Sigmoid colon (tissue), 7 donors: ENCODE measurements around the gene UGT3A1. TPM values are rescaled to one million over a fixed set of nuclear protein-coding genes. Genes with fewer than 3 reads are reported as not detected.
"Not testable (repeated sequence)": the region's sequence is repeated elsewhere in the genome, so short reads cannot be mapped to it uniquely, and the experiment has no call there.

Source experiments
- DNase-seq: peaks from one replicate; pipeline ENCODE4 v3.0.0-alpha.2; 2019
- H3K27ac ChIP-seq, 4 donors: fragments of 200-600 bp; sonication (generic); one replicate each; pipeline ENCODE4 v1.5.1; 2016 to 2019; ENCODE audit warnings: mild to moderate bottlenecking in 1 of 4
- H3K27me3 ChIP-seq, 3 donors: fragments of 200-600 bp; sonication (generic); one replicate each; pipeline ENCODE4 v1.5.1; 2019; ENCODE audit warnings: mild to moderate bottlenecking in 1 of 3
- H3K36me3 ChIP-seq, 4 donors: fragments of 200-600 bp; sonication (generic); one replicate each; pipeline ENCODE4 v1.5.1; 2016 to 2019
- H3K4me1 ChIP-seq, 4 donors: fragments of 200-600 bp; sonication (generic); one replicate each; pipeline ENCODE4 v1.5.1; 2017 to 2019
- H3K4me3 ChIP-seq, 4 donors: fragments of 200-600 bp; sonication (generic); one replicate each; pipeline ENCODE4 v1.5.1; 2017 to 2019; ENCODE audit warnings: mild to moderate bottlenecking in 2 of 4, moderate library complexity in 1 of 4
- H3K9me3 ChIP-seq, 4 donors: fragments of 200-600 bp in 3 of 4; sonication (generic) in 3 of 4; one replicate each; pipeline versions ENCODE4 v1.5.1 to v1.6.1; 2013 to 2019
- CTCF ChIP-seq, 4 experiments: fragments of 450-650 bp in 3 of 4; fragments of 200-600 bp in 1 of 4; IDR thresholded peaks; one replicate each; pipeline ENCODE4 v1.5.1; 2016 to 2019; ENCODE audit warnings: antibody characterized with exemption in 4 of 4, mild to moderate bottlenecking in 3 of 4, moderate library complexity in 2 of 4
- EP300 ChIP-seq, 4 donors: sonication (generic); formaldehyde crosslinking; IDR thresholded peaks; one replicate each; pipeline ENCODE4 v1.6.1; 2017; ENCODE audit warnings: antibody characterized with exemption in 4 of 4
- POLR2A ChIP-seq, 2 donors: fragments of 450-650 bp; IDR thresholded peaks; one replicate each; pipeline ENCODE4 v1.6.1; 2016; ENCODE audit warnings: antibody characterized with exemption in 2 of 2, mild to moderate bottlenecking in 2 of 2, moderate library complexity in 2 of 2
- POLR2AphosphoS5 ChIP-seq, 4 donors: sonication (generic); formaldehyde crosslinking; IDR thresholded peaks; one replicate each; pipeline ENCODE4 v1.6.1; 2017; ENCODE audit warnings: antibody characterized with exemption in 4 of 4
- WGBS, 2 donors: extraction: QIAGEN DNeasy Blood & Tissue Kit; methylation state at CpG; one replicate each; pipeline ENCODE4 v1.1.7; 2013; 5-methylcytosine and 5-hydroxymethylcytosine counted together
- intact Hi-C: fragments of 100-400 bp; cut with DNase I; formaldehyde crosslinking; loops from one replicate; pipeline ENCODE4 v1.15.1; 2023
- polyA plus RNA-seq, 3 donors: library from polyadenylated mRNA; stranded (reverse); fragments of 200-250 nt; gene quantifications; one replicate each; pipeline ENCODE4 v1.2.3, GENCODE V29; 2013
- total RNA-seq, 4 donors: library from RNA; depleted of rRNA; stranded (reverse); fragments of >200 nt; gene quantifications; one replicate each; pipeline ENCODE4 v1.1.0, GENCODE V29; 2016
- donor health status: healthy with polysubstance abuse.
- donor health status: Bipolar disorder and iron deficiency.
- donor health status: healthy.

UGT3A1 gene
- total RNA-seq (not detected), polyA plus RNA-seq (not detected)

DNA sequence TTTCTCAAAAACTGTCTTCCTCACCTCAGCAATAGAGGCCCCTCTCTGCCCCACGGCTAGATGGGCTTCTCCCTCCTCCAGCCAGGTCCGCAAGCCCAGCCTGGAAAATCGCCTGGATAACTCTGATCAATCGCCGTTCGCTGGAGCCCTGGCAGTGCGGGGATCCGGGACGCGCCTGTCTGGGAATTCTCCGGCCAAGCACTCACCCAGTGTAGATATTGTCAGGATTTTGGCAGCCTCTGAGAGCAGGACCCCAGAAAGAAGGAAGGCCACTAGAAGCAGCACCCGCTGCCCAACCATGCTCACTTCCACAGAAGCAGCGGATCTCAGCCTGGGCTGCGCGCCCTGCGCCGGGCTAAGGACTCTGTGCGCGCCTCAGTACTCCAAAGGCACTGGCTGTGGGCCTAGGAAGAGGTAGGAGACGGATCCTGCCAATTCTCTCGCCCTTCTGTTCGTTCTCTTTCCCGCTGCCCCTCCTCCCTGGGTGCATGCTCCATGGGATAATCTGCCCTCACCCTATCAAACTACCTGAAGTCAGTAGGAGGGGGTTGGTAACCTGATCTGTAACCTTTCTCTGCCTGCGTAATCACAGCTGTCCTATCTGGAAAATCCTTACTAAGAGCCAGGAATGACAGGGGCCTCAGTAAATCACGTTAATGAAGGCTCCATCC, at the start of gene UGT3A1:
Gene UGT3A1 (minus strand): TSS at position 450 of the 671 bp plus-strand sequence. CDS start 150 bp downstream, at position 300.
- H3K4me1 ChIP-seq, result no peaks in the 10 kb centered on the region
- H3K4me3 ChIP-seq, result no peak within 1 kb of the TSS
- no peak for DNase-seq
- H3K9me3 ChIP-seq, result no peaks in the 10 kb centered on the region
- H3K27me3 ChIP-seq, result no peaks in the 10 kb centered on the region
- TF ChIP-seq POLR2AphosphoS5 (IDR thresholded peaks at IDR 0.05) (no peak), EP300 (IDR thresholded peaks at IDR 0.05) (no peak), POLR2A (IDR thresholded peaks at IDR 0.05) (no peak), CTCF (IDR thresholded peaks at IDR 0.05) (no peak)
- no peak within 1 kb of the TSS for H3K27ac ChIP-seq
- H3K36me3 ChIP-seq, result no peaks in the 10 kb centered on the region
- WGBS, 2 donors, result 16 to 27% methylated on average over 25 of the region's 25 CpGs
- intact Hi-C loops, result no loop called here

GRCh38 chr5:36035696-36036095, 44.5 kb upstream of the UGT3A1 start:
- no peak for DNase-seq
- TF ChIP-seq EP300 (IDR thresholded peaks at IDR 0.05), result no peak
- TF ChIP-seq POLR2A (IDR thresholded peaks at IDR 0.05), result no peak
- no peak for TF ChIP-seq CTCF (IDR thresholded peaks at IDR 0.05)
- no peak for TF ChIP-seq POLR2AphosphoS5 (IDR thresholded peaks at IDR 0.05)
- intact Hi-C loops, result no loop called here

DNA sequence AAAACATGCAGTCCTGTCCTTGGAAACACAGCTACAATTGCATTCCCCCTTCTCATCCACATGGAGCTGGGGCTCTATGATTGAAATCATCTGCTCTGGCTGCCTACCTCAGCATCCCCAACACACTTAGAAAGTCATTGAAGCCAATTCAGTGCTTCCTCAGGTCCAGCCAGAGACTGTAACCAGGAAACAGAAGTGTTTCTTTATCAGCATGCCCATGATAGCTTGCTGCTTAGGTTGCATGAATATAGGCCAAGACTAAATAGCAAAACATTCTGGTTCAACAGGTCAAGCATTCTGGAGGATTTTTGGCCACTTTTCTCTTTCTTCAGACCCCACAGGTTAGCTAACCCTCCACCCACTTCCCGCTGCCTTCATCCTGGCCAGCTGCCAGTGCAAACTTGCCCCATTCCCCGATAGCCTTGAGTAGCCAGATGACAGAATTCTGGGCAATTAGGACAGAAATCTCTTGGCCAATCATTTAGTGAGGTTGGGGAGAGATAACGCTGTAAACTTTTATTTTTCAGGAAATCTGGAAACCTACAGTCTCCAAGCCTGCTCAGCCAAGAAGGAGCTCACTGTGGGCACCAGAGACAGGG, 43.4 kb upstream of the UGT3A1 start:
- WGBS, 2 donors, result 27 to 74% methylated on average over 3 of the region's 3 CpGs
- H3K4me1 ChIP-seq, DNase-seq, H3K4me3 ChIP-seq, H3K27ac ChIP-seq, H3K36me3 ChIP-seq, intact Hi-C loops, H3K27me3 ChIP-seq, H3K9me3 ChIP-seq: not testable (repeated sequence)

More at GRCh38 chr5:36035696-36036095, 44.5 kb upstream of the UGT3A1 start:
- no peaks in the 10 kb centered on the region for H3K36me3 ChIP-seq
- no peaks in the 10 kb centered on the region for H3K9me3 ChIP-seq
- 92 to 95% methylated on average over 13 of the region's 13 CpGs for WGBS, 2 donors
- no peaks in the 10 kb centered on the region for H3K4me1 ChIP-seq
- H3K27ac ChIP-seq, result no peak overlapping the region
- H3K27me3 ChIP-seq, result no peaks in the 10 kb centered on the region
- no peak overlapping the region for H3K4me3 ChIP-seq

GRCh38 chr5:36033486-36033885, 42.3 kb upstream of the UGT3A1 start:
- TF ChIP-seq CTCF (IDR thresholded peaks at IDR 0.05), result no peak
- TF ChIP-seq POLR2A (IDR thresholded peaks at IDR 0.05), result no peak
- TF ChIP-seq POLR2AphosphoS5 (IDR thresholded peaks at IDR 0.05), result no peak
- TF ChIP-seq EP300 (IDR thresholded peaks at IDR 0.05), result no peak
- H3K27ac ChIP-seq, result no peak overlapping the region

DNA sequence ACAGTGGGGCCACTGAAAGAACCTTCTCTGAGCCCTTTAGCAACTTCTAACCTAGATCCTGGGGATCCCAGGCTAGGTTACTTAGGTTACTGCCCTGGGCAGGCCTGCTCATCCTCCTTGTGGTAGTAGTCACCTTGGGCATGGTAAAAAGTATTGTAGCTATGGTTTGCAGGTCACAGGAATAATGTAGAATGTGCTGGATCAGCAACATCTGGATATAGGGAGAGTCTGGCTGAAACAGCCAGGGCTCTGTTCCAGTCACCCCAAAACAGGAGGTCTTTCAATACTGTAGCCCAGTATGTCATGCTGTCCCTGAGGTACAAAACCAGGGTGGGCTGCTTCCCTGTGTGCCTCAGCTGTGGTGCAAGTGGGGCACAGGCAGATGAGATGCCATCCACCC, 41.9 kb upstream of the UGT3A1 start:
- H3K36me3 ChIP-seq, result no peaks in the 10 kb centered on the region
- intact Hi-C loops, result no loop called here
- no peak overlapping the region for H3K27ac ChIP-seq
- no peaks in the 10 kb centered on the region for H3K9me3 ChIP-seq
- no peaks in the 10 kb centered on the region for H3K27me3 ChIP-seq
- DNase-seq, result no peak
- no peak overlapping the region for H3K4me3 ChIP-seq
- H3K4me1 ChIP-seq, result no peaks in the 10 kb centered on the region
- TF ChIP-seq EP300 (IDR thresholded peaks at IDR 0.05) (no peak), POLR2AphosphoS5 (IDR thresholded peaks at IDR 0.05) (no peak), POLR2A (IDR thresholded peaks at IDR 0.05) (no peak), CTCF (IDR thresholded peaks at IDR 0.05) (no peak)

More at GRCh38 chr5:36033486-36033885, 42.3 kb upstream of the UGT3A1 start:
- Histone ChIP-seq H3K9me3 (no peaks in the 10 kb centered on the region), H3K4me1 (no peaks in the 10 kb centered on the region), H3K4me3 (no peak overlapping the region), H3K36me3 (no peaks in the 10 kb centered on the region), H3K27me3 (no peaks in the 10 kb centered on the region)
- intact Hi-C loops, result no loop called here
- no peak for DNase-seq
- 62 to 67% methylated on average over 1 of the region's 1 CpG for WGBS, 2 donors
